Motor neuron (in vitro differentiated cells): Measurements from ENCODE around the gene HSD11B2. TPM values are rescaled to one million over a fixed set of nuclear protein-coding genes. Genes with fewer than 3 reads are reported as not detected.

ENCODE experiments used
- ATAC-seq, 8 experiments: fragments of 200-7000 bp; cut with Tn5 transposase; replicated peaks in 6 of 8; 2 replicates each; pipeline ENCODE4 v1.8.0; 2021; ENCODE audit warnings: mild to moderate bottlenecking in 8 of 8, moderate library complexity in 8 of 8
- H3K27ac ChIP-seq, 2 donors: fragments of 250-450 bp; sonication (Bioruptor Pico); 2 replicates each; pipeline ENCODE4 v1.9.0; 2021; ENCODE audit warnings: antibody characterized with exemption in 2 of 2, mild to moderate bottlenecking in 2 of 2, moderate library complexity in 1 of 2
- H3K4me1 ChIP-seq, 2 donors: fragments of 250-450 bp; sonication (Bioruptor Pico); replicated peaks in 1 of 2; 2 replicates each; pipeline ENCODE4 v1.6.1; 2021; ENCODE audit warnings: antibody characterized with exemption in 2 of 2, mild to moderate bottlenecking in 2 of 2, moderate library complexity in 1 of 2
- H3K4me3 ChIP-seq, 5 donors: fragments of 250-450 bp; sonication (Bioruptor Pico); 2 replicates each; pipeline ENCODE4 v1.9.0; 2021; ENCODE audit warnings: antibody characterized with exemption in 5 of 5, mild to moderate bottlenecking in 5 of 5, moderate library complexity in 4 of 5
- WGBS, 10 experiments: fragments of 450-650 bp; shearing (Covaris generic); methylation state at CpG; one replicate each; pipeline ENCODE4 v1.0.0; 2022; 5-methylcytosine and 5-hydroxymethylcytosine counted together
- in situ Hi-C, 9 experiments: fragments of 400-800 bp; cut with MboI; loops; one replicate each; pipeline ENCODE4 v1.15.0; 2021; ENCODE audit warnings: low sequenced_read_pairs in 9 of 9, low pct_unique_long_range_greater_than_20kb in 2 of 9; ENCODE audit not compliant: unreplicated experiment in 9 of 9
- total RNA-seq, 8 experiments: library from RNA; unstranded; fragments of 300-600 nt; gene quantifications; 2 replicates each; pipeline versions ENCODE4 v1.2.3 to v1.2.4, GENCODE V29; 2022

The HSD11B2 gene
- total RNA-seq, 8 experiments from 2014 or later = 0.64 to 17.4 (median 6.8) TPM

DNA sequence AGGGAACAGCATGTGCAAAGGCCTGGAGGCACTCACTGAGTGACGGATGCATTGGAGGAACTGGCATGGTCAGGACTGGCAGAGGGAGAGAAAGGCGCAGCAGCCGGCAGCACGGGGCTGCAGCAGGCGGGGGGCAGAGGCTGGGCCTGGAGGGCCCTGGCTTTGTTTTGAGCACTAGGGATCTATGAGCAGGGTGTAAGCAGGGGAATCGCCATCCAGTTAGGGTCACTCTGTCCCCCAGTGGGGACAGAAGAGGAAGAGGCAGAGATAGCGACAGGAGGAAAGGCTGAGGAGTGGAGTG, 14.2 kb downstream of the HSD11B2 start:
- ATAC-seq = no peak
- Histone ChIP-seq H3K27ac (no peak overlapping the region), H3K4me3 (no peak overlapping the region), H3K4me1 (peaks cover 0 to 5% of the 10 kb centered on the region in 2 donors)
- in situ Hi-C loops = no loop called here
- WGBS, 10 experiments = 79 to 100% (median 100%) methylated on average over 1 to 4 of the region's 7 CpGs; no CpG with 5 or more reads in 3 of the 10 experiments

DNA sequence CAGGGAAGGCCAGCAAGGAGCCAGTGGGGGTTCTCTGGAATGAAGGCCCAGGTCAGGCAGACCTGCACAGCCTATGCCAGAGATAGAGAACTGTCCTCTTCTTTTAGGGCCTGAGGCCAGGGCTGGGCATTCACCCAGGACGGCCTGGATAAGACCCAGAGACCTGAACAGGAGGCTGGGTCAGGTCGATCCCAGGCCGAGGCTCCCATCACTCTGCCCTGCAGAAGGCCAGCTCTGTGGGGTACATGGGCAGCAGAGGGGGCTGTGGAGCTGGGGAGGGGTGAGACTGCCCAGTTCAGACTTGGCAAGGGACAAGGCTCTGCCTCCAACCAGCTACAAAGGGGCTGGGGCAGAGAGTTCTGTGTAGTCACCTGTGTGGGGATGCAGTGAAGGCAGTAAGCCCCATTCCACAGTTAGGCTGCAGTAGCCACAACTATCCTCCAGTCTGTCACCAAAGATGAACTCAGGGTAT, 14.6 kb downstream of the HSD11B2 start:
- H3K27ac ChIP-seq = no peak overlapping the region
- no peak overlapping the region for H3K4me3 ChIP-seq
- in situ Hi-C loops = no loop called here
- ATAC-seq = peak in 1 of 8 experiments; percentile 10
- peaks cover 0 to 5% of the 10 kb centered on the region in 2 donors for H3K4me1 ChIP-seq
- WGBS, 10 experiments = 75 to 80% methylated on average over 1 of the region's 3 CpGs; no CpG with 5 or more reads in 8 of the 10 experiments

DNA sequence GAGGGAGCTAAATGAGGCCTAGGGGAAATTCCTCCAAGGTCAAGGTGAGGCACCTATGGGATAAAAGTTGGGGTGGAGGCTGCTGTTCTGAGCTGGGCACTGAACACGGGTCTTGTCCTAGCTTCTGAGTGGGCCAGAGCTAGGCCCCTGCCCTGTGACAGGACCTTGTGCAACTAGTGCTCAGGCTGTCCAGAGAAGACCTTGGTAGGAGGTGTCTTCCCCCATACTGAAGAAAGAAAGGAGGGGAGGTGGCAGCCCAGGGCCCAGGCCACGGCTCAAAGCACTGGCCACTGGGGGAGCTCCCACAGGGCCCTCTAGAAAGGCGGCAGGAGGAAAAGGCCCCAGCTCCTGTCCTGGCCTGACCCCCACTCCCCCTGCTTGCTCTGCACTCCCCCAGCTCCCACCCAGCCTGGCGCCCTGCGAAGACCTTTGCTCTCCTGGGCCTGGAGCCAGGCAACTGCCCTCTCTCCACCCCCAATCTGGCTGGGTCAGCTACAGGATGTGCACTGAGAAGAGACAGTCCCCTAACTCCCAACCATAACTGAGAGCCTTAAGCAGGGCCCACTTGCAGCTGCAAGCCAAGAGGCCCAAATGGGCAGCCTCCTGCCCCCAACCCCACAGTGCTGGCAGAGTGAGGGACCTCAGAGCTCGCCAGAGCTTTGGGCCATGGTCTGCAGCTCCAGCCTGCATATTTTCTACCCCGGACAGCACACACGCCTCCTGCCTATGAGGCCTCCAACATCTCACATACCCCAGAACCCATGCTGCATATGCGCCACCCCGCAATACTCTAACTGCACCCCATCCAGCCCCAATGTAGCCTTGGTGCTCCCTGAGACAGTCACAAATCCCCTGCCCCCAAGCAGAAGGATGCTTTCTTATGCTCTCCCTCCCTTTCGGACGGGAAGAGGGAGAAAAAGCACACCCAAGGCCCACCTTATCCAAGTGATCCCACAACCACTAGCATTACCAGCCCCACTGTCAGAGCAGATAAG, 15.3 kb downstream of the HSD11B2 start:
- Histone ChIP-seq H3K27ac (no peak overlapping the region), H3K4me3 (no peak overlapping the region), H3K4me1 (peaks cover 0 to 5% of the 10 kb centered on the region in 2 donors)
- in situ Hi-C loops = no loop called here
- 100% methylated on average over 1 to 2 of the region's 12 CpGs; no CpG with 5 or more reads in 6 of the 10 experiments for WGBS, 10 experiments
- no peak for ATAC-seq

DNA sequence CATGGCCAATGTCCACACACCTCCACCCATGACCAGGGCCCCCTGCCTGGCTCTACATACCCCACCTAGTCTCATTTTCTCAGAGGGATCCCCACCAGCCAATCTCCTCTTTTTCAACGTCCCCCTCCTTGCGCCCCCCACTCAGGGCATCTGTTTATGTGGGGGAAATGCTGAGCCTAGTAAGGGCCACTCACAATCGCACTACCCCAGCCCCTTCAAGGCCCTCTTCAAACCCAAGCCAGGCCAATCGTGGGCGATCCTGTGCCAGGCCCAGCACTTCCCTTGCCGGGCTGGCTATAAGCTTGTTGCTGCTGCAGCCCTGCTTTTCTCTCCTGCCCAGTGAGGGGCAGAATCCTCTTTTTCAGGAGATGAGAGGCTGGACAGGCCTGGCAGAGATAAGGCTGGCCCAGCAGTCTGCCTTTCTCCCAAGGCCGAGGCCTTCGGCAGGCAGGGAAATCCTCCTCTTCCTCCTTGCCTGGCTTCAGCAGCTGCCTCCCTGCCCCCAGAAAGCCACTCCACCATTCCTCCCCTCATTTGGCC, 16.1 kb downstream of the HSD11B2 start:
- no peak for ATAC-seq
- H3K27ac ChIP-seq = no peak overlapping the region
- in situ Hi-C loops = no loop called here
- peaks cover 0 to 5% of the 10 kb centered on the region in 2 donors for H3K4me1 ChIP-seq
- 40 to 100% (median 89%) methylated on average over 1 to 6 of the region's 8 CpGs; no CpG with 5 or more reads in 2 of the 10 experiments for WGBS, 10 experiments
- H3K4me3 ChIP-seq = no peak overlapping the region

DNA sequence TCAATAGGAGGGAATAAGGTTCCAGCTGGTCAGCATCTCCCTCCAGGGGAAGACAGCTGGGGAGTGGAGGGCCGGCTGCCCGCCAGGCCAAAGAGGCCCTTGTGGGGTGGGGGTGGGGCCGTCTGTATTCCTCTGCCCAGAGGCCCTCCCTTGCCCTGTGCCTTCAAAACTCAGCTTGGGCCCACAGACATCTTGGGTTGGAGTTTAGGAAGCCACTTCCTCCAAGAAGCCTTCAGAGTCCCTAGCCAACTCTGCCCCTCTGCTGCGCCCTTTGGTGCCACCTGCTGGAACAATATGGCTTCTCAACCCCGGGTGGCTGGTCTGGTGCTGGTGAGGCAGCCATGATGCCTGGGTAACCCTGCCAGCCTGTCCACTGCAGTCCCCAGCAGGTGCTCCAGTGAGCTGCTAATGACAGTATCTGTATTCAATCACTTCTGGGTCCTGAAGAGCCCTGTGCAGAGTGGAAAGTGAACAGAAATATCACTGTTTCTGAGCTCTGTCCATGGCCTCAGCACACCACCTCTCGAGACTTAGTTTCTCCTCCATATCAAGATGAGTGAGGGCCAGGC, 16.7 kb downstream of the HSD11B2 start:
- no peak overlapping the region for H3K27ac ChIP-seq
- ATAC-seq = peak in 3 of 8 experiments; percentile 61 to 84 (median 65)
- 60 to 89% (median 80%) methylated on average over 1 to 3 of the region's 6 CpGs; no CpG with 5 or more reads in 6 of the 10 experiments for WGBS, 10 experiments

DNA sequence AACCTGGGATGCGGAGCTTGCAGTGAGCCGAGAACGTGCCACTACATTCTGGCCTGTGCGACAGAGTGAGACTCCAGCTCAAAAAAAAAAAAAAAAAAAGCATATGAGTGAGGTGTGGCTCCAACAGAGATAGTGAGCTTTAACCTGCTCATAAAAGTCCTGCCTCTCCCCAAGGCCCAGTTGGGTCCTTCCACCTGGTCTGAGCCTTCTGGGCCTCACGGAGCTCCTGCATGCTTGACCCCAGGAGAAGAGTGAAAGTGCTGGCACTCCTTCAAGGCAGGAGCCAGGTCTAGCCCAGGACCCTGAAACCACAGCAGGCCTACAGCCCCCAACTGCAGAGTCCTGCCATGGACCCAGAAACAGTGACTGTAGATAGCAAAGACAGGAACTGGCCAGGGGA, 17.7 kb downstream of the HSD11B2 start:
- Histone ChIP-seq H3K4me3 (no peak overlapping the region), H3K27ac (no peak overlapping the region), H3K4me1 (no peaks in the 10 kb centered on the region)
- ATAC-seq = no peak
- in situ Hi-C loops = no loop called here
- WGBS, 10 experiments = 97% methylated on average over 5 of the region's 5 CpGs; no CpG with 5 or more reads in 9 of the 10 experiments

More for the DNA sequence above, 16.7 kb downstream of the HSD11B2 start:
- in situ Hi-C loops = no loop called here
- peaks cover 0 to 5% of the 10 kb centered on the region in 2 donors for H3K4me1 ChIP-seq
- no peak overlapping the region for H3K4me3 ChIP-seq

DNA sequence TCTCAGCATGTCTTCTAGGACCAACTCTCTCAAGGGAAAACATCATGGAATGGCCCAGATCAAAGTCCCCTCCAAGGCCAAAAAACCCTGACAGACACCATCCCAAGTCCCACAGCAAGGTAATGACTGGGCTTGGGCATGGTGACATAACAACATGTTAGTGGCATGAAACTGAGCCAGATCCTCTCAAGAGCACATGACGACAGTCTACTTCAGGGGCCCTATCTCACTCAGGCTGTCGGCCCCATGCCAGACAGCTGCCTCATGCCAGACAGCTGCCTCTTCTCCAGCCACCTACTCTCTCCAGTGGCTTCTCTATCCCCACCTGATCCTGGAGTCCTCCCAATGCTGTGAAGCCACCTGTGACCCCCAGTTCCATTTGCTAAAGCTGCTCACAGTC, 18.4 kb downstream of the HSD11B2 start:
- no peak for ATAC-seq
- H3K27ac ChIP-seq = no peak overlapping the region
- WGBS, 10 experiments = 71 to 100% (median 83%) methylated on average over 1 to 2 of the region's 2 CpGs; no CpG with 5 or more reads in 4 of the 10 experiments
- H3K4me1 ChIP-seq = no peaks in the 10 kb centered on the region
- in situ Hi-C loops = no loop called here
- H3K4me3 ChIP-seq = no peak overlapping the region

DNA sequence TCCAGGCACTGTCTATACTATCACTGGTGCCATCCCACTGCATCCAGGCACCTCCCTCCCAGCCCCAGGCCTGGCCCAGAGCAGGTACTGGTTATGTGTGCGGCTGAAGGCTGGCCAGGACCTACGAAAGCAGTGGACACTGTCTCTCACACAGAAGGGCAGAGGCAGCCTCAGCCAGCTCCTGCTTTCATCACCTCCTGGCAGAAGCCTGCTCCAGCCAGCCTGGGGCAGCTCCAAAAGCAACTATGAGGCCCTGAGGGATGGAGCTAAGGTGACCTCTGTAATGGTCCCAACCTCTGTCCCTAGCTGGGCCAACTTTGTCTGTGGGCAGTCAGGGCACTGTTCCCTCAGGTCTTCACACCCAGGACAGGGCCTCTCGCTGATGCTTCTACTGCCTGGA, 18.8 kb downstream of the HSD11B2 start:
- in situ Hi-C loops = no loop called here
- Histone ChIP-seq H3K4me3 (no peak overlapping the region), H3K27ac (no peak overlapping the region), H3K4me1 (no peaks in the 10 kb centered on the region)
- 56 to 100% (median 90%) methylated on average over 1 to 3 of the region's 3 CpGs; no CpG with 5 or more reads in 6 of the 10 experiments for WGBS, 10 experiments
- ATAC-seq = no peak

DNA sequence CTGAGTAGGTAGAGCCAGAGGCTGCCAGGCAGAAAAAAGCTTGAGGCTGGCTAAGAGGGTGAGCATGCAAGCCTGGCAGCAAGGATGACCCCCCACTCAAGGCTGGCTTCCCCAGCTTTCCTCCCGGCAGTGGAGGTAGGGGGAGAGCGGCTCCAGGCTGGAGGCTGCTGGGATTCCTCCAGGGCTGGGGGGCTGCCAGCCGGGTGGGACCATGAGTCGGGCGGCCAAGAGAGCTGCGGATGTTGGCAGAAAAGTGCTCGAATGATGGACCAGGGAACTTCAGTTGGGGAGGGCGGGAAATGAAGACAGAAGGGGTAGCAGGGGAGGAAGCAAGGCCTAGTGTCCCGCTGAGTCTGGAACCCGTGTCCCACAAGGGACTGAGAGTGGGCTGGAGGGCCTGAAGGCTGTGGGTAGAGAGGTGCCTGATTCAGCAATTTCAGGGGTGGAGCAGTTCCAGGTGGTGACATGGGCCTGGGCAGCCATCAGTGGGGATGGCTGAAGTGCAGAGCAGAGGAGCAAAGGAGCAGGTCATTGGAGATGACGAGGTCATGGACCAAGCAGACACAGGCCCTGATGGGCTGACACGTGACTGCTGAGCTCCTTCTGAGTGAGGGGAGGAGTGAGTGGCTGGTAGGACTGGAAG, 20.3 kb downstream of the HSD11B2 start:
- ATAC-seq = peak in 1 of 8 experiments; percentile 26
- Histone ChIP-seq H3K4me1 (no peaks in the 10 kb centered on the region), H3K27ac (no peak overlapping the region), H3K4me3 (no peak overlapping the region)
- WGBS, 10 experiments = 50 to 90% (median 83%) methylated on average over 1 to 5 of the region's 12 CpGs; no CpG with 5 or more reads in 6 of the 10 experiments
- in situ Hi-C loops = no loop called here

DNA sequence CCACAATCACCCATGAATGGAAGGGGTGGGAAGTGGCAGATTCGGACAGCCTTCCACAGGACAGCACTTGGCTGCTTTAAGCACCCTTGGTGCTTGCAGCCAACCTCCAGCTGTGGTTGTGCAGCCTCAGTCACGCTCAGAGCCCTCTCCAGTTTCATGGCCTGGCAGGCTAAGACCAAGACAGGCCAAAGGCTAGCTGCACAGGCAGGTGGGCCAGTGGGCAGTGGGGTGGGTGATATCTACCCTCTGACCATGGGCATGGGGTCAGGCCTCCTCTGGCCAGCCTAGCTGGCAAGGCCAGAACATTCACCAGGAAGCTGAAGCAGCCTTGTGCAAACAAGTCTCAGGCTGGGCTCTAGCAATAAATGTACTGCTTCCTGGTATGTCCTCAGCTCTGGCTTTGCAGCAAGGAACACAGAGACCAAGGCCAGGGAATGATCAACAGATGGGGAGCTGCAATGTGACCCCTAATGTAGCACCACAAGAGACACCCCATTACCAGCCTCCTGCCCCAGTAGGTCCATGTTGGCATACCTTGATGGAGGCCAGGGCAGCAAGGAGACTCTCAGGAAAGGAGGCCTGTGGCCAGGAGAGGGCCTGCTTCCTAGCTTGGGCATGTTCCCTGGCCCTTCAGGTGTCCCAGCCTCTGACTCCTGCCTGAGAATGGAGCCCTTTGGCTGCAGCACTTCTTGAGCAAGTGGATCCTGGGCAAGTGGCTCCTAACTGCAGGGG, 20.9 kb downstream of the HSD11B2 start:
- Histone ChIP-seq H3K4me3 (no peak overlapping the region), H3K4me1 (no peaks in the 10 kb centered on the region), H3K27ac (no peak overlapping the region)
- in situ Hi-C loops = no loop called here
- WGBS, 10 experiments = 0 to 100% (median 90%) methylated on average over 1 to 2 of the region's 2 CpGs; no CpG with 5 or more reads in 5 of the 10 experiments
- ATAC-seq = no peak

DNA sequence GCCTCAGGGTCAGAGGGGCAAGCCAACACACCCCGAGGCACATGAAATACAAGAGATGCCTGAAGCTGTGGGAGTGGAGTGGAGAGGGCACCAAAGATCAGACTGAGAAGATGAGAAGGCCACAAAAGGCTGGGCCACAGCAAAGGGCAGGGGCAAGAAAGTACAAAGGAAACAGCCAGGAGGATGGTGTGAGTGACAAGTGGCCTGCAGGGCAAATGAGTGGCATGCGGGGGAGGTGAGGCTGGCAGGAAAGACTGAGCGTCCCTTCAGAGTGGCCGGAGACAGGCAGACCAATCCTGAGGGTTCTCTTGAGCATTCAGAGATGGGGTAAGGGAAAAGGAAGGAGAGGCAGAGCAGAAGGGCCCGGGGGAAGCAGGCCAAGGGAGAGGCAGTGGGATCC, 23.2 kb downstream of the HSD11B2 start:
- ATAC-seq = no peak
- 40 to 95% (median 65%) methylated on average over 1 to 3 of the region's 5 CpGs; no CpG with 5 or more reads in 2 of the 10 experiments for WGBS, 10 experiments
- in situ Hi-C loops = no loop called here

DNA sequence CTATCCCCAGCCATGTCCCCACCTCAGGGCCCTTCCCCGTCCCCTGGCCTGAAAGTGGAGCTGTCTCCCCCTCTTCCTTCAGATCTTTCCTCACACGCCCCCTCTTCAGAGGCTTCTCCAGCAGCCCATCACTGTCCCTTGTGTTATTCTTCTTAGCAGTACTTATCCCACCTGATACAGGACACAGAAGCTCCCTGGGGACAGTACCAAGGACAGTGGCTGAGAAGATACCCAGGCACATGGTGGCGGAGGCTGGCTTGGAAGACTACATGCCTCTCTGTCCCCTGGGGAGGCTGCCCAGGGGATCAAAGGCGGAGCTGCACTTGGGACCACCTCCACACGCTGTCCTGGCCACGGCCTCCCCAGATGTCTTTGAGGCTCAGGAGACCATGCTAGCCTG, 23.9 kb downstream of the HSD11B2 start:
- H3K4me1 ChIP-seq = no peaks in the 10 kb centered on the region
- in situ Hi-C loops = no loop called here
- WGBS, 10 experiments = 87 to 92% methylated on average over 2 to 3 of the region's 6 CpGs; no CpG with 5 or more reads in 8 of the 10 experiments
- no peak overlapping the region for H3K4me3 ChIP-seq
- no peak overlapping the region for H3K27ac ChIP-seq
- no peak for ATAC-seq

More for the DNA sequence above, 23.2 kb downstream of the HSD11B2 start:
- no peak overlapping the region for H3K4me3 ChIP-seq
- H3K4me1 ChIP-seq = no peaks in the 10 kb centered on the region
- no peak overlapping the region for H3K27ac ChIP-seq
